Mucosa of descending colon (tissue), 3 donors: ENCODE data around the gene CEACAM21. TPM values are rescaled to one million over a fixed set of nuclear protein-coding genes. Genes with fewer than 3 reads are reported as not detected.

ENCODE experiments used
- ATAC-seq: fragments of 200-7000 bp; cut with Tn5 transposase; one replicate; pipeline ENCODE4 v1.9.1; 2020; ENCODE audit warnings: mild to moderate bottlenecking, moderate library complexity
- DNase-seq, 3 donors: peaks; one replicate each; pipeline ENCODE4 v3.0.0-alpha.2; 2020
- H3K36me3 ChIP-seq: fragments of 200-600 bp; one replicate; pipeline ENCODE4 v1.8.0; 2021; ENCODE audit warnings: low read depth, mild to moderate bottlenecking
- H3K4me1 ChIP-seq: fragments of 200-600 bp; one replicate; pipeline ENCODE4 v1.8.0; 2021; ENCODE audit warnings: low read depth, mild to moderate bottlenecking
- H3K4me3 ChIP-seq: fragments of 200-600 bp; one replicate; pipeline ENCODE4 v1.8.0; 2021; ENCODE audit warnings: mild to moderate bottlenecking
- H3K9me3 ChIP-seq: fragments of 200-600 bp; one replicate; pipeline ENCODE4 v1.8.0; 2021; ENCODE audit warnings: mild to moderate bottlenecking
- CTCF ChIP-seq: fragments of 200-600 bp; IDR thresholded peaks from one replicate; pipeline ENCODE4 v1.8.0; 2022; ENCODE audit warnings: antibody characterized with exemption, mild to moderate bottlenecking
- intact Hi-C, 2 donors: fragments of 100-400 bp; cut with DNase I in 1 of 2; cut with micrococcal nuclease in 1 of 2; formaldehyde crosslinking; loops; one replicate each; pipeline versions ENCODE4 v1.11.0 to v1.11.1; 2022; cut with DNase I, micrococcal nuclease
- total RNA-seq, 3 donors: library from RNA; stranded (reverse); fragmentation: NEBNext Ultra II Directional in 2 of 3; extraction: Animal tissue kit (Norgen Biotek cat#: 25700) in 2 of 3; gene quantifications; one replicate each; pipeline versions ENCODE4 v1.2.1 to v1.2.4, GENCODE V29; 2021 to 2023
- donor health status: DM: no; HTN: no; CAD: no; lungs with moderate emphysema.
- donor health status: DM: no; HTN: no; CAD: no.
- donor health status: DM: no; HTN: yes; CAD: no.

The CEACAM21 gene
- total RNA-seq, 3 donors from 2014 or later, result 1.4 to 2.1 (median 1.9) TPM

- H3K4me3 ChIP-seq, result no peak overlapping the region
- intact Hi-C loops, result no loop called here
- ATAC-seq, result no peak
These were observed 45.3 kb downstream of the CEACAM21 start for GRCh38 chr19:41621226-41621625.

GRCh38 chr19:41621654-41622053, 45.7 kb downstream of the CEACAM21 start:
- ATAC-seq, result no peak
- Histone ChIP-seq H3K4me1 (no peaks in the 10 kb centered on the region), H3K9me3 (no peaks in the 10 kb centered on the region), H3K4me3 (no peak overlapping the region), H3K36me3 (no peaks in the 10 kb centered on the region)
- intact Hi-C loops, result no loop called here
- no peak for DNase-seq
- no peak for TF ChIP-seq CTCF

More at GRCh38 chr19:41621226-41621625, 45.3 kb downstream of the CEACAM21 start:
- DNase-seq, result no peak
- Histone ChIP-seq H3K9me3 (no peaks in the 10 kb centered on the region), H3K4me1 (no peaks in the 10 kb centered on the region), H3K36me3 (no peaks in the 10 kb centered on the region)
- no peak for TF ChIP-seq CTCF

GRCh38 chr19:41623360-41623759, 47.4 kb downstream of the CEACAM21 start:
- DNase-seq (no peak), ATAC-seq (no peak)
- H3K4me3 ChIP-seq, result no peak overlapping the region
- H3K9me3 ChIP-seq, result no peaks in the 10 kb centered on the region
- H3K4me1 ChIP-seq, result no peaks in the 10 kb centered on the region
- H3K36me3 ChIP-seq, result no peaks in the 10 kb centered on the region
- intact Hi-C loops, result no loop called here
- no peak for TF ChIP-seq CTCF

- no peaks in the 10 kb centered on the region for H3K9me3 ChIP-seq
- H3K4me3 ChIP-seq, result no peak overlapping the region
- ATAC-seq (no peak), DNase-seq (no peak)
- intact Hi-C loops, result no loop called here
- H3K36me3 ChIP-seq, result no peaks in the 10 kb centered on the region
- H3K4me1 ChIP-seq, result no peaks in the 10 kb centered on the region
- no peak for TF ChIP-seq CTCF
These were observed 48.5 kb downstream of the CEACAM21 start for GRCh38 chr19:41624515-41624914.

GRCh38 chr19:41624937-41625336, 49.0 kb downstream of the CEACAM21 start:
- Histone ChIP-seq H3K36me3 (no peaks in the 10 kb centered on the region), H3K4me1 (no peaks in the 10 kb centered on the region), H3K9me3 (peaks cover under 1% of the 10 kb centered on the region), H3K4me3 (no peak overlapping the region)
- TF ChIP-seq CTCF, result no peak
- intact Hi-C loops, result no loop called here
- DNase-seq, result no peak
- no peak for ATAC-seq

GRCh38 chr19:41626278-41626677, 50.3 kb downstream of the CEACAM21 start:
- DNase-seq (no peak), ATAC-seq (no peak)
- no peak for TF ChIP-seq CTCF
- Histone ChIP-seq H3K4me1 (no peaks in the 10 kb centered on the region), H3K4me3 (no peak overlapping the region), H3K36me3 (no peaks in the 10 kb centered on the region), H3K9me3 (peaks cover 14% of the 10 kb centered on the region)
- intact Hi-C loops, result no loop called here
